Activated CD4-positive, alpha-beta memory T cell treated with anti-CD3 and anti-CD28 coated beads for 36 hours (primary cell): ENCODE results near the gene DRD4. TPM values are rescaled to one million over a fixed set of nuclear protein-coding genes. Genes with fewer than 3 reads are reported as not detected.

ENCODE experiments used
- CTCF ChIA-PET: fragments of 350-600 bp; sonication (Branson Sonifier 250); formaldehyde crosslinking; loops from one replicate; lab custom pipeline; 2021; ENCODE audit warnings: antibody characterized with exemption, inconsistent platforms; lab: Charles Lee
- POLR2A ChIA-PET: fragments of 350-600 bp; sonication (Branson Sonifier 250); formaldehyde crosslinking; loops from one replicate; lab custom pipeline; 2021; ENCODE audit warnings: antibody characterized with exemption; lab: Charles Lee
- DNase-seq: peaks from one replicate; pipeline ENCODE4 v3.0.0-alpha.2; 2020
- H3K27ac Mint-ChIP-seq: one replicate; pipeline ENCODE4 v1.8.0; 2021; ENCODE audit warnings: mixed read lengths
- H3K27me3 Mint-ChIP-seq: one replicate; pipeline ENCODE4 v1.8.0; 2021; ENCODE audit warnings: mixed read lengths
- H3K36me3 Mint-ChIP-seq: one replicate; pipeline ENCODE4 v1.8.0; 2021; ENCODE audit warnings: mixed read lengths
- H3K4me1 Mint-ChIP-seq: one replicate; pipeline ENCODE4 v1.8.0; 2021; ENCODE audit warnings: low read depth, mixed read lengths
- H3K4me3 Mint-ChIP-seq: one replicate; pipeline ENCODE4 v1.8.0; 2021; ENCODE audit warnings: mild to moderate bottlenecking, mixed read lengths
- H3K9me3 Mint-ChIP-seq: one replicate; pipeline ENCODE4 v1.8.0; 2021; ENCODE audit warnings: mixed read lengths
- intact Hi-C: fragments of 100-400 bp; cut with micrococcal nuclease; formaldehyde crosslinking; loops from one replicate; pipeline ENCODE4 v1.15.1; 2023
- total RNA-seq, 2 experiments: library from RNA; stranded (reverse); gene quantifications; one replicate each; pipeline ENCODE4 v1.2.3, GENCODE V29; 2021

DRD4 gene
- total RNA-seq = under 1 TPM; 0.21 to 0.39 TPM

DNA sequence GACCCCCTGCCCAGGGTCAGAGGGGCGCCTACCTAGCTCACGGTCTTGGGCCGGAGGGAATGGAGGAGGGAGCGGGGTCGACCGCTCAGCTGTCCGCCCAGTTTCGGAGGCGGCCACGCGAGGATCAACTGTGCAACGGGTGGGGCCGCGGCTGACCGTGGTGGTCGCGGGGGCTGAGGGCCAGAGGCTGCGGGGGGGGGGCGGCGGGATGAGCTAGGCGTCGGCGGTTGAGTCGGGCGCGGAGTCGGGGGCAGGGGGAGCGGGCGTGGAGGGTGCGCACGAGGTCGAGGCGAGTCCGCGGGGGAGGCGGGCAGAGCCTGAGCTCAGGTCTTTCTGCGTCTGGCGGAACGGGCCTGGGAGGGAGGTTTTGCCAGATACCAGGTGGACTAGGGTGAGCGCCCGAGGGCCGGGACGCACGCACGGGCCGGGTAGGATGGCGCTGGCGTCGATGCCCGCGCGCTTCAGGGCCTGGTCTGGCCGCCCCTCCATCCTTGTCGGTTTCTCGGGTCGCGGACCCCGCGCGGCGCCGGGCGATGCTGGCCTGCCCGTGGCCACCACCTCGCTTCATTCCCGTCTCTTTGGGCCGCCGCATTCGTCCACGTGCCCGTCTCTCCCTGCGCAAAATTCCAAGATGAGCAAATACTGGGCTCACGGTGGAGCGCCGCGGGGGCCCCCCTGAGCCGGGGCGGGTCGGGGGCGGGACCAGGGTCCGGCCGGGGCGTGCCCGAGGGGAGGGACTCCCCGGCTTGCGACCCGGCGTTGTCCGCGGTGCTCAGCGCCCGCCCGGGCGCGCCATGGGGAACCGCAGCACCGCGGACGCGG, at the start of gene DRD4:
DRD4 (plus strand) TSS at position 759 of the 822 bp plus-strand sequence; CDS start at position 795, 36 bp downstream.
- H3K4me1 Mint-ChIP-seq = peaks cover 13% of the 10 kb centered on the region
- DNase-seq = no peak
- H3K9me3 Mint-ChIP-seq = no peaks in the 10 kb centered on the region
- H3K4me3 Mint-ChIP-seq = peak within 1 kb of the TSS; percentile 49
- ChIA-PET CTCF (no interaction called here), POLR2A (no interaction called here)
- peaks cover 2% of the 10 kb centered on the region for H3K36me3 Mint-ChIP-seq
- no peak within 1 kb of the TSS for H3K27ac Mint-ChIP-seq
- intact Hi-C loops = no loop called here
- peaks cover 27% of the 10 kb centered on the region for H3K27me3 Mint-ChIP-seq

DNA sequence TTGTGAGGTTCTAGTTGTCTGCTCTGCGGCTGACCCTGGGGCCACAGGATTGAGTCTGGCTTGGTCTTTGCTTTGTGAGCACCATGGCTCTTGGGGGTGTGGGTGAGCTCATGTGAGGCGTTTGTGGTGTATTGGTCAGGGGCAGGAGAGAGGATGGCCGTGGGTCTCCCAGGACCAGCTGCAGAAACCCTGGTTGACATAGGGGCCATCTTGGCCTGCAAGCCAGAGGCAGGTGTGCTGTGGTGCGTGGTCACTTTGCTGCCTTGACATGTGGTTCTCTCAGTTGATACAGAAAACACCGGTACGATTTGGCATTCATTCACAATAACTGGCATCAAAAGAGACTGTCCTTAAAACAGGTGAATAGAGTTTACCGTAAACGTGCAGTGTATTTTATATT, 49.5 kb upstream of the DRD4 start:
- H3K9me3 Mint-ChIP-seq = no peaks in the 10 kb centered on the region
- ChIA-PET CTCF (interaction anchor here (0.9 to 1.2 kb wide), 3 partner anchors 30 to 108 kb away, joined by 4 to 6 read pairs (median 5); partner anchors contain the start of genes DEAF1 and TMEM80), POLR2A (interaction anchor here (0.8 to 2.0 kb wide), 4 partner anchors 12 to 138 kb away, joined by 3 to 6 read pairs (median 3); partner anchors contain the start of gene HRAS)
- H3K36me3 Mint-ChIP-seq = peaks cover 34% of the 10 kb centered on the region
- DNase-seq = no peak
- intact Hi-C loops = no loop called here
- peak overlapping the region; percentile 58 for H3K4me3 Mint-ChIP-seq
- no peaks in the 10 kb centered on the region for H3K27me3 Mint-ChIP-seq
- H3K27ac Mint-ChIP-seq = peak overlapping the region; percentile 97
- H3K4me1 Mint-ChIP-seq = peaks cover 18% of the 10 kb centered on the region

DNA sequence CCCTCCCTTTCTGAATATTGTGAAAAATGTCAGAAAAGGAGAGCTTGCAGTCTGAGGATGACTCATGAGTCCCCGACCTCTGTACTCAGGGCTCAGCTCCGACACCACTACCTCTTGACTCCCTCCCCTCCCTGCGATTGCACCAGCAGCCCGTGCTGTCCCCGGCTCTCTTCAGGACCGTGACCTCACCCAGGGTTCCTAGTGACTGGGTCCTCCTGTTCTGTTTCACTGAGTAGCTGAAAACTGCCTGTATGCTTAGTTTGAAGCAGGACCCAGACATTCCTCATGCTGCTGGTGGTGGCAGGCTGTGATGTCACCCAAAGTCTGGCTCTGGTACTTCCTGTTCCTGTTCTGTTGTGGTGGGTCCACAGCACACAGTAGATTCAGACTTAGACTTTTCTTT, 49.1 kb upstream of the DRD4 start:
- Mint-ChIP-seq H3K4me1 (peaks cover 18% of the 10 kb centered on the region), H3K36me3 (peaks cover 35% of the 10 kb centered on the region), H3K27me3 (no peaks in the 10 kb centered on the region), H3K27ac (peak overlapping the region; percentile 97), H3K9me3 (no peaks in the 10 kb centered on the region), H3K4me3 (peak overlapping the region; percentile 58)
- DNase-seq = peak; percentile 84
- ChIA-PET CTCF (interaction anchor here (0.6 to 1.2 kb wide), 4 partner anchors 31 to 107 kb away, joined by 3 to 6 read pairs (median 4); partner anchors contain the start of genes DEAF1 and TMEM80), POLR2A (interaction anchor here (0.8 to 2.0 kb wide), 4 partner anchors 12 to 138 kb away, joined by 3 to 6 read pairs (median 3); partner anchors contain the start of gene HRAS)
- intact Hi-C loops = no loop called here

DNA sequence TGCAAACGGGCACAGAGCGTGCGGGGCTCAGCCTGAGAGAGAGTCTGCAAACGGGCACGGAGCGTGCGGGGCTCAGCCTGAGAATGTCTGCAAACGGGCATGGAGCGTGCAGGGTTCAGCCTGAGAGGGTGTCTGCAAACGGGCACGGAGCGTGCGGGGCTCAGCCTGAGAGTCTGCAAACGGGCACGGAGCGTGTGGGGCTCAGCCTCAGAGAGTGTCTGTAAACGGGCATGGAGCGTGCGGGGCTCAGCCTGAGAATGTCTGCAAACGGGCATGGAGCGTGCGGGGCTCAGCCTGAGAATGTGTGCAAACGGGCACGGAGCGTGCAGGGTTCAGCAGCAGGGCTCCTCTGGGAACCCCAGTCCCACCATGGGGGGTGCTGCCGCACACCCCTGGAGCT, 47.3 kb upstream of the DRD4 start:
- CTCF ChIA-PET = no interaction called here
- Mint-ChIP-seq H3K4me3 (no peak overlapping the region), H3K27me3 (no peaks in the 10 kb centered on the region), H3K4me1 (peaks cover 18% of the 10 kb centered on the region), H3K27ac (no peak overlapping the region), H3K9me3 (no peaks in the 10 kb centered on the region), H3K36me3 (peaks cover 44% of the 10 kb centered on the region)
- intact Hi-C loops = no loop called here
- DNase-seq = no peak
- POLR2A ChIA-PET = no interaction called here

DNA sequence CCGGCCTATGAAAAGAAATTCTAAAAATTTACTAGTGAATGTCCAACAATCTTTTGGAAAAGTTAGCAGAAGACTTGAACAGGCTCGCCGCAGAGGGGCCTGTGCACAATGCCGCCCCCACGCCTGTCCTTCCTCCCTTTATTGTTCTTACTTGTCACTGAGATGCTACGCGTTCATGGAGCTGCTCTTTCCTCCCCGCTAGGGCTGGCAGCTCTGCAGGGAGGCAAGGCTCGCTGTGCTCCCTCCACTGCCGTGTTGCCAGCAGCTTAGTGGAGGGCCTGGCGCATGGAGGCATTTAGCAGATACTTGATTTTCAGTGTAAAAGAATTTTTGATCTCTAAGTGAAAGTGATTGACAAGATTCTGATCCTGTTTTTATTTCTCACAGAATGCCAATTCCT, 46.1 kb upstream of the DRD4 start:
- CTCF ChIA-PET = no interaction called here
- no peak for DNase-seq
- H3K27ac Mint-ChIP-seq = no peak overlapping the region
- no peaks in the 10 kb centered on the region for H3K9me3 Mint-ChIP-seq
- H3K4me3 Mint-ChIP-seq = no peak overlapping the region
- H3K4me1 Mint-ChIP-seq = peaks cover 20% of the 10 kb centered on the region
- intact Hi-C loops = no loop called here
- POLR2A ChIA-PET = no interaction called here
- H3K36me3 Mint-ChIP-seq = peaks cover 45% of the 10 kb centered on the region
- no peaks in the 10 kb centered on the region for H3K27me3 Mint-ChIP-seq

DNA sequence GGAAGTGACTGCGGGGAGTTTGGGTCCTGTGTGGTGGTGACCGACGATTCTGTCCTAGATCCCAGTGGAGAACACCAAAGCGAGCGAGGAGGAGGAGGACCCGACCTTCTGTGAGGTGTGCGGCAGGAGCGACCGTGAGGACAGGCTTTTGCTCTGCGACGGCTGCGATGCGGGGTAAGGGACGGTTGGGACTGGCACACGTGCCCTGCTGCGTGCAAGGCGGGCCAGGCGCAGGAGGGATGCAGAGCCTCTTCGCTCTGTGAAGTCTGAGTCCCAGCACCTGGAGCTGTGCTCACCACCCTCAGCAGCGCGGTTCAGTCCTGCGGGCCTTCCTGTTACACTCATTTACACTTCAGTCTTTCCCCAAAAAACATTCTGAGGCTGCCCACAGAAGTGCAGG, 44.6 kb upstream of the DRD4 start:
- DNase-seq = no peak
- CTCF ChIA-PET = no interaction called here
- no peaks in the 10 kb centered on the region for H3K9me3 Mint-ChIP-seq
- POLR2A ChIA-PET = no interaction called here
- peaks cover 48% of the 10 kb centered on the region for H3K36me3 Mint-ChIP-seq
- no peak overlapping the region for H3K4me3 Mint-ChIP-seq
- no peaks in the 10 kb centered on the region for H3K27me3 Mint-ChIP-seq
- peaks cover 19% of the 10 kb centered on the region for H3K4me1 Mint-ChIP-seq
- H3K27ac Mint-ChIP-seq = no peak overlapping the region
- intact Hi-C loops = no loop called here

DNA sequence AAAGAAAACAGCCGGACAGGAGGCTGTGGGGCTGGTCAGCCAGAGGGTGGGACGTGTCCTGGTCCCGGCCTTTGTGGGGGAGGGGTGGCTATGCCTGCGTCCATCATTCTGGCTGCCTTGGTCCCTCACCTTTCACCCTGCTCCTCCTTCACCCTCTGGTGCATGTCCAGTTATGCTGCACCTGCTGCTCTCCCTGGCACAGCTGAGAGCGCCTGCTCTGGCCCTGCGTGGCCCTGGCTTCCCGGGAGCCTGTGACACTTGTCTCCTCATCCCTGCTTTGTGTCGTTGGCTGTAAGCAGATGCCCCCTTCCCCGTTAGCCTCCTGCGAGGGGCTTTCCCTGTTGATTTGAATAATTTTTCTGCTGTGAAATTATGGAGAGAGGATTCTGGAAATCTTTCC, 44.2 kb upstream of the DRD4 start:
- intact Hi-C loops = no loop called here
- CTCF ChIA-PET = no interaction called here
- POLR2A ChIA-PET = no interaction called here
- Mint-ChIP-seq H3K4me3 (no peak overlapping the region), H3K4me1 (peaks cover 15% of the 10 kb centered on the region), H3K27me3 (no peaks in the 10 kb centered on the region), H3K36me3 (peaks cover 47% of the 10 kb centered on the region), H3K9me3 (no peaks in the 10 kb centered on the region), H3K27ac (no peak overlapping the region)
- DNase-seq = no peak

DNA sequence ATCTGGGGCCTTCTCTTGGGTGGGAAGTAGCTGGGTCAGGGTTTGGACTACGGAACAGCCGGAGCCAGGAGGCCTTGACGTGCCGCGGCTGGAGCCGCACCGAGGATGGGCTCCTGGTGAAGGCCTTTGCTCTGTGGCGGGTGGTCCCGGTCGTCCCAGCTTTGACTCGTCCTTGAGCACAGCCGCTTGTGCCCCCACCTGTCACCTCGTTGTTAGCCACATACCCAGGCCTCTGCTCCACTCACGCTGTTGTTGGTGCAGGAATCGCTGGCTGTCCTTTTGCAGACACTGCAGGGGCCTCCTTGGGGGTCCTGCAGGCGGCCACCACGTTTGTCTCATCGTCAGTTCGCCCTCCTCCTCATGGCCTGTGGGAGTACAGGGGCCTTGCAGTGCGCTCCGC, 43.7 kb upstream of the DRD4 start:
- Mint-ChIP-seq H3K27me3 (no peaks in the 10 kb centered on the region), H3K27ac (no peak overlapping the region), H3K4me3 (no peak overlapping the region), H3K4me1 (peaks cover 10% of the 10 kb centered on the region), H3K36me3 (peaks cover 46% of the 10 kb centered on the region), H3K9me3 (no peaks in the 10 kb centered on the region)
- intact Hi-C loops = no loop called here
- CTCF ChIA-PET = no interaction called here
- POLR2A ChIA-PET = no interaction called here
- no peak for DNase-seq

DNA sequence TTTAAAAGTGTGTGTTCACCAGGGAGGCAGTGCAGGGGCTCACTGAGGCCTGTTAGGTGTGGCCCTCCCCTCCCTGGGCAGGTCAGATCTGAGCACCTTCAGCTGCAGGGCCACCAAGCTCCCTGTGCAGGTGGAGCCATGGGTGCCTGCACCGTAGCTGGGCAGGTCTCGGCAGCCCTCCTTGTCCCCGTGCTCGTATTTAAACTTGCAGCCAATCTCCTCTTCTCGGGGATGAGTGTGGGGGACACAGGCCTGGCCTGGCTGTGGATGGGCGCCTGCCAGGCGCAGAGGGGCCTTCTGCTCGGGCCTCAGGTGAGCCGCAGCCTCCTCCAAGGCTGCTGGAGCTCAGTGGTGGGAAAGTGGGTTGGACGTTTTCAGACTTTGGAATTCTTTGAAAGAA, 41.7 kb upstream of the DRD4 start:
- intact Hi-C loops = no loop called here
- Mint-ChIP-seq H3K9me3 (no peaks in the 10 kb centered on the region), H3K27ac (no peak overlapping the region), H3K4me3 (no peak overlapping the region), H3K27me3 (no peaks in the 10 kb centered on the region), H3K36me3 (peaks cover 41% of the 10 kb centered on the region), H3K4me1 (peaks cover 8% of the 10 kb centered on the region)
- no peak for DNase-seq
- ChIA-PET CTCF (no interaction called here), POLR2A (no interaction called here)

DNA sequence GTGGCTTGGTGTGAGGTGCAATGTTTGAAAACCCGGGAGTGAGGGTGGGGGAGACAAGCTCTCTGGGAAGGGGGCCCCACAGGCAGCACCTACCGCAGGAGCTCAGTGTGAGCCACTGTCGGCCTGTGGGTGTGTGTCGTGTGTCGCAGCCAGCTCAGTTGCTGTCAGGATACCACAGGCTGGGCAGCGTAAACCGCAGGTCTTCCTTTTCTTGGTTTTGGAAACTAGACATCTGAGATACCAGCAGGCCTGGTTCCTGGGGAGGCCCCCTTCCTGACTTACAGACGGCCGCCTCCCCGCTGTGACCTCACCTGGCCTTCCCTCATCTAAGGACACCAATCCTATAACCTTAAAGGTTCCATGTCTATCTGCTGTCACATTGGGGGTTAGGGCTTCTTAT, 40.7 kb upstream of the DRD4 start:
- no peaks in the 10 kb centered on the region for H3K9me3 Mint-ChIP-seq
- H3K4me1 Mint-ChIP-seq = peaks cover 8% of the 10 kb centered on the region
- no peaks in the 10 kb centered on the region for H3K27me3 Mint-ChIP-seq
- H3K27ac Mint-ChIP-seq = peak overlapping the region; percentile 38
- ChIA-PET POLR2A (interaction anchor here (0.6 kb wide), 1 partner anchor 145 kb away, joined by 3 read pairs; no protein-coding TSS in a partner anchor), CTCF (no interaction called here)
- peaks cover 39% of the 10 kb centered on the region for H3K36me3 Mint-ChIP-seq
- DNase-seq = peak; percentile 45
- H3K4me3 Mint-ChIP-seq = no peak overlapping the region
- intact Hi-C loops = no loop called here

DNA sequence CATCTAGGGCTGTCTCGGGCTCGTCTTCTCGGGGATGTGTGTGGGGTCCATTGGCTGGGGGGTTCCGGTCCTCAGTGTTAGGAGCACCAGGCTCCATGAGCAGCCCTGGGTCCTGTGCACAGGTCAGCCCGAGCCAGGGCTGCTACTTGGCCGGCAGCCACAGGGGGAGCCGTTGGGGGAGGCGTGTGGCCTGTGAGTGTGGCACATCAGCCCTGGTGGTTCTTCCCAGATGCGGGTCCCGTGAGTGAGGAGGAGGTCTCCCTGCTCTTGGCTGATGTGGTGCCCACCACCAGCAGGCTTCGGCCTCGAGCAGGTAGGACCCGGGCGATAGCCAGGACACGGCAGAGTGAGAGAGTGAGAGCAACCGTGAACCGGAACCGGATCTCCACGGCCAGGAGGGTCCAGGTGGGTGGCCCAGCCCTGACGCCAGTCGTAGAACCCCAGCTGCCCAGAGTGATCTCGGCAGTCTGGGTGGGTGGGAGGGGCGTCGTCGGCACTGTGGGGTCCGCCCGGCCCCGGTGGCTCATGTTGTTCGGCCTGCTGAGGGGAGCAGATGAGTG, 39.8 kb upstream of the DRD4 start:
- intact Hi-C loops = no loop called here
- DNase-seq = no peak
- POLR2A ChIA-PET = no interaction called here

DNA sequence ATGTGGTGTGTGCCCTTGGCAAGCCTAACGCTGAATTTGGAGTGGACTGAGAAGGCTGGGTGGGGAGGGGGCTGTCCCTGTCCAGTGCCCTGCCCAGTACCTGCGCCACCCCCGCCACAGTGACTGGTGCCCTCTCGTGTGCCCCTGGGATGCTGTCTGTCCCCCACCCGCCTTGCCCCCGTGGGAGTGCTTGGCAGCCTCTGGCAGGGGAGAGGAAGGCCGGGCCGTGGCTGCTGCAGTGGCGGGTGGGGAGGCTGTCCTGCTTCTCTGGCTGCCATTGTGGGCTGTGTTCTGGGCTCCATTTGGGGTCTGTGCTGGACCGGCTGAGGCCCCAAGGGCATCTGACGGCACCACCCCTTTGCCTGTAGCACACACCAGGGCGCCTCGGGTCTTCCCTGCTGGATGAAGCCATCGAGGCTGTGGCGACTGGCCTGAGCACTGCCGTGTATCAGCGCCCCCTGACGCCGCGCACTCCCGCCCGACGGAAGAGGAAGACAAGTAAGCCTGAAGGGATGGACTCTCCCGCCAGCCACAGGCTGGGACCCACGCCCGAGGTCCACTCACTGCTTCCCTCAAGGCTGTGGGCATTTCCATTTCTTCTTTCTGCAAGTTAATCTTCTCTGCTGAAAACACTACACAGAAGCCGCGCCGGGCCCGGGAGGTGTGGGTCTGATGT, 38.9 kb upstream of the DRD4 start:
- no peaks in the 10 kb centered on the region for H3K9me3 Mint-ChIP-seq
- no peaks in the 10 kb centered on the region for H3K27me3 Mint-ChIP-seq
- H3K4me1 Mint-ChIP-seq = peaks cover 8% of the 10 kb centered on the region
- intact Hi-C loops = no loop called here
- no peak overlapping the region for H3K27ac Mint-ChIP-seq
- no peak overlapping the region for H3K4me3 Mint-ChIP-seq
- ChIA-PET POLR2A (no interaction called here), CTCF (no interaction called here)
- DNase-seq = no peak
- peaks cover 40% of the 10 kb centered on the region for H3K36me3 Mint-ChIP-seq

More for the DNA sequence above, 39.8 kb upstream of the DRD4 start:
- CTCF ChIA-PET = no interaction called here
- Mint-ChIP-seq H3K36me3 (peaks cover 45% of the 10 kb centered on the region), H3K4me1 (peaks cover 8% of the 10 kb centered on the region), H3K27me3 (no peaks in the 10 kb centered on the region), H3K4me3 (no peak overlapping the region), H3K27ac (no peak overlapping the region), H3K9me3 (no peaks in the 10 kb centered on the region)
